Upper lobe of right lung (tissue), 1 donor: ENCODE measurements around the gene DPH5. TPM values are rescaled to one million over a fixed set of nuclear protein-coding genes. Genes with fewer than 3 reads are reported as not detected.
A peak's percentile ranks its signal among the peaks of the same experiment; 100 is the strongest.
"Not testable (repeated sequence)": the region's sequence is repeated elsewhere in the genome, so short reads cannot be mapped to it uniquely, and the experiment has no call there.

Source experiments
- ATAC-seq: fragments of 200-7000 bp; cut with Tn5 transposase; one replicate; pipeline ENCODE4 v1.9.1; 2020; ENCODE audit warnings: mild to moderate bottlenecking, moderate library complexity
- DNase-seq: peaks from one replicate; pipeline ENCODE4 v3.0.0-alpha.2; 2020
- H3K27ac ChIP-seq: fragments of 200-600 bp; one replicate; pipeline ENCODE4 v1.8.0; 2022
- H3K27me3 ChIP-seq: fragments of 200-600 bp; one replicate; pipeline ENCODE4 v1.8.0; 2022; ENCODE audit warnings: mild to moderate bottlenecking
- H3K36me3 ChIP-seq: fragments of 200-600 bp; one replicate; pipeline ENCODE4 v1.8.0; 2022
- H3K4me1 ChIP-seq: fragments of 200-600 bp; one replicate; pipeline ENCODE4 v1.8.0; 2022
- H3K4me3 ChIP-seq: fragments of 200-600 bp; one replicate; pipeline ENCODE4 v1.8.0; 2022; ENCODE audit warnings: mild to moderate bottlenecking
- H3K9me3 ChIP-seq: fragments of 200-600 bp; one replicate; pipeline ENCODE4 v1.8.0; 2022
- CTCF ChIP-seq: fragments of 200-600 bp; IDR thresholded peaks from one replicate; pipeline ENCODE4 v1.8.0; 2022; ENCODE audit warnings: antibody characterized with exemption
- intact Hi-C: fragments of 100-400 bp; cut with DNase I; formaldehyde crosslinking; loops from one replicate; pipeline ENCODE4 v1.11.0; 2022
- long read RNA-seq: library from polyadenylated mRNA; unstranded; transcript quantifications from one replicate; pipeline ENCODE4 v2.0.0, GENCODE V29; 2021
- total RNA-seq: library from RNA; stranded (reverse); fragmentation: NEBNext Ultra II Directional; extraction: Animal tissue kit (Norgen Biotek cat#: 25700); gene quantifications from one replicate; pipeline ENCODE4 v1.2.1, GENCODE V29; 2021
- donor health status: DM: no; HTN: yes; CAD: no; lungs with severe emphysema.

Gene DPH5, protein sequence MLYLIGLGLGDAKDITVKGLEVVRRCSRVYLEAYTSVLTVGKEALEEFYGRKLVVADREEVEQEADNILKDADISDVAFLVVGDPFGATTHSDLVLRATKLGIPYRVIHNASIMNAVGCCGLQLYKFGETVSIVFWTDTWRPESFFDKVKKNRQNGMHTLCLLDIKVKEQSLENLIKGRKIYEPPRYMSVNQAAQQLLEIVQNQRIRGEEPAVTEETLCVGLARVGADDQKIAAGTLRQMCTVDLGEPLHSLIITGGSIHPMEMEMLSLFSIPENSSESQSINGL
- total RNA-seq = 23.8 TPM
- long read RNA-seq, transcript DPH5-203 (8 exons, 1,316 nt) = major isoform, 12 of 24 reads
- long read RNA-seq, partial matches to known transcripts = 0 of 24 reads
- long read RNA-seq, other reads (novel, unspliced or antisense) = 9 of 24 reads

- ATAC-seq (peak; percentile 99), DNase-seq (peak; percentile 95)
- Histone ChIP-seq H3K9me3 (no peaks in the 10 kb centered on the region), H3K4me1 (peaks cover 13% of the 10 kb centered on the region), H3K27ac (peak within 1 kb of the TSS; percentile 85), H3K36me3 (peaks cover under 1% of the 10 kb centered on the region), H3K27me3 (no peaks in the 10 kb centered on the region), H3K4me3 (peak within 1 kb of the TSS; percentile 73)
- no peak for TF ChIP-seq CTCF
- intact Hi-C loops = no loop called here
Observed at GRCh38 chr1:101025657-101026429, at the start of gene DPH5. TSS of gene DPH5 (minus strand) at chr1:101025784. CDS start at chr1:101025443, 341 bp downstream.

- Histone ChIP-seq H3K4me3 (no peak overlapping the region), H3K4me1 (no peaks in the 10 kb centered on the region), H3K9me3 (no peaks in the 10 kb centered on the region), H3K27me3 (no peaks in the 10 kb centered on the region), H3K36me3 (no peaks in the 10 kb centered on the region), H3K27ac (no peak overlapping the region)
- DNase-seq (no peak), ATAC-seq (no peak)
- intact Hi-C loops = no loop called here
- TF ChIP-seq CTCF = no peak
Observed at GRCh38 chr1:101073836-101074235, 48.3 kb upstream of the DPH5 start.

- ATAC-seq (no peak), DNase-seq (no peak)
- Histone ChIP-seq H3K27me3 (no peaks in the 10 kb centered on the region), H3K4me1 (no peaks in the 10 kb centered on the region), H3K9me3 (no peaks in the 10 kb centered on the region), H3K36me3 (no peaks in the 10 kb centered on the region), H3K27ac (no peak overlapping the region), H3K4me3 (no peak overlapping the region)
- no peak for TF ChIP-seq CTCF
- intact Hi-C loops = no loop called here
Observed at GRCh38 chr1:101071470-101071891, 45.9 kb upstream of the DPH5 start.

GRCh38 chr1:101069158-101069557, 43.6 kb upstream of the DPH5 start:
- Histone ChIP-seq H3K27ac (no peak overlapping the region), H3K4me1 (no peaks in the 10 kb centered on the region), H3K36me3 (no peaks in the 10 kb centered on the region), H3K9me3 (no peaks in the 10 kb centered on the region), H3K4me3 (no peak overlapping the region), H3K27me3 (no peaks in the 10 kb centered on the region)
- intact Hi-C loops = no loop called here
- DNase-seq (no peak), ATAC-seq (no peak)
- no peak for TF ChIP-seq CTCF

DNA sequence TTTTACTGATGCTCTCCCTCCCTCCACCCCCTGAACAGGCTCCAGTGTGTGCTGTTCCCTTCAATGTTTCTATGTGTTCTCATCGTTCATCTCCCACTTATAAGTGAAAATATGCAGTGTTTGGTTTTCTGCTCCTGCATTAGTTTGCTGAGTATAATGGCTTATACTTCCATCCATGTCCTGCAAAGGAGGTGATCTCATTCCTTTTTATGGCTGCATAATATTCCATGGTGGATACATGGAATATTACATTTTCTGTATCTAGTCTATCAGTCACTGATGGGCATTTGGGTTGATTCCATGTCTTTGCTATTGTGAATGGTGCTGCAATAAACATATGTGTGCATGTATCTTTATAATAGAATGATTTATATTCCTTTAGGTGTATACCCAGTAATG, 41.4 kb upstream of the DPH5 start:
- H3K36me3 ChIP-seq, H3K27me3 ChIP-seq, H3K27ac ChIP-seq, H3K4me3 ChIP-seq, intact Hi-C loops, ATAC-seq, DNase-seq, H3K9me3 ChIP-seq, H3K4me1 ChIP-seq: not testable (repeated sequence)
